SU-DHL-6 (cell line): ENCODE data around the gene RGN.

Experiments
- CTCF ChIP-seq: fragments of 200-600 bp; sonication (generic); IDR thresholded peaks from one replicate; pipeline ENCODE4 v1.5.1; 2017; ENCODE audit warnings: antibody characterized with exemption, mild to moderate bottlenecking, low read length, moderate library complexity; ENCODE audit not compliant: insufficient read depth, poor library complexity, severe bottlenecking
- EZH2phosphoT487 ChIP-seq: fragments of 200-600 bp; sonication (generic), shearing (Covaris generic); conservative IDR thresholded peaks from 2 replicates; pipeline ENCODE4 v1.6.1; 2018; ENCODE audit warnings: mild to moderate bottlenecking, antibody characterized with exemption, low read length, moderate library complexity, mixed read lengths

- TF ChIP-seq CTCF (no peak), EZH2phosphoT487 (no peak)
Observed at GRCh38 chrX:47063179-47063578, 15.1 kb upstream of the RGN start.
